HG03139 (cell line): Measurements from ENCODE around the gene TUT4.

Experiments
- ATAC-seq: cut with Tn5 transposase; IDR thresholded peaks from one replicate; pipeline ENCODE4 v1.9.1; 2021; ENCODE audit not compliant: unreplicated experiment

Gene TUT4

DNA sequence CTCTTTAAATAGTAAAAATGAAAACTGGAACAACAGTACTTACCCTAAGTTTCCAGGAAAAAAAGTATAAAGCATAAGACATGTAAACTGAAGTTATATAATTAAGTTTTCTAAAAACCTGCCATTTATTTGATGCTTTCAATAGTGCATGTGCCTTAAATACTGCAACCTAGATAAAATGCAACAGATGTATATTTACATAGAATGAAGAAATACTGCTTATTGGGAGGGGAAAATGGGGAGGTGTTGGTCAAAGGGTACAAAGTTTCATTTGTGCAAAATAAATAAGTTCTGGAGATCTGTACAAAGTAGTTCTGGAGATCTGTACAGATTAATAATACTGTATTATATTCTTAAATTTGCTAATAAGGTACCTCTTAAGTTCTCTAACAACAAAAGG, 79.9 kb downstream of the TUT4 start:
- ATAC-seq = no peak

DNA sequence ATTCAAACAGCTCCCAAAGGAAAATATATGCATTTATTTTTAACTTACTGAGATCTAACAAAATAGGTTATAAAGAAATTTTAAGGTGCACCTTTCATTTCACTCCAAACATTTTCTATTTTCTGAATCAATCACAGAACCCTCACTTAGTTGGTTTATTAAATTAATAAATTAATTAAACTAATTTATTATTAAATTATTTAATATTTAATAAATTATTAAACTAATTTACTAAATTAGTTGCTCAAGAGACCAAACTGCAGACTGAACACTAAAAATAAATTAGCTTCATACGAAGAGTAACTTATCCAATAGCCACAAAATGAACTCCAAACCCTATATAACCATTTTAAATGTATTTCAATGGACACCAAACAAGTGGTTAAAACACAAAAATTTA, 80.5 kb downstream of the TUT4 start:
- ATAC-seq = no peak

DNA sequence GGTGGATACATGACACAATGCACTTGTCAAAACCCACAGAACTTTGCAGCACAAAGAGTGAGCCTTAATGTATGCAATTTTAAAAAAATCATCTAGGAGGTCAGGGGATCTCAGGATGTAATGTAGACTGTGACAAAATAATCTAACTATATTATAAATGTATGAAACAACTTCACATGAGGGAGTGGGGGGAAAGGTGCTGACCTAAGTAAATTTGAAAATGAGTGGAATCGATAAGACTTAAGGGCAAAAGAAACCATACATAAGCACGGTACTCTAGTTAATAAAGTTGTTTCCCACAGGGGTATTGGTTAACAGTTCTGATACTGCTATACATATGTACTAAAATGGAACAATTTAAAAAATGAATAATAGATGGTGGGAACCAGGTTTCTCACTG, 83.8 kb downstream of the TUT4 start:
- no peak for ATAC-seq

DNA sequence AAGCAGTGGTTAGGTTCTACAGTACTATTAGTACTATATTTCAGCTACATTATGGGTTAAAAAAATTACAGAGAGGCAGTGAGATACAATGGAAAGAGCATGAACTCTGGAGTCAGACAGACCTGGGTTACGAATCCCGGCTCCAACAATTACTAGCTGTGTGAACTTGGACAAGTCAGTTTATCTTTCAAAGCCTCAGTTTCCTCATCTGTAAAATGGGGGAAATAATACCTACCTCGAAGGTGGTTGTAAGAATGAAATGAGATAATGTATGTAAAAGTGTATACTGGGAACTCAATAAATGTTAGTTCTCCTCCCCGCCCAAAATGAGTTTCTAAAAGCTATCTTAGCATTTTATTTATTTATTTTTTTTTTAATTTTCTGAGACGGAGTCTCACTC, 89.0 kb downstream of the TUT4 start:
- no peak for ATAC-seq

DNA sequence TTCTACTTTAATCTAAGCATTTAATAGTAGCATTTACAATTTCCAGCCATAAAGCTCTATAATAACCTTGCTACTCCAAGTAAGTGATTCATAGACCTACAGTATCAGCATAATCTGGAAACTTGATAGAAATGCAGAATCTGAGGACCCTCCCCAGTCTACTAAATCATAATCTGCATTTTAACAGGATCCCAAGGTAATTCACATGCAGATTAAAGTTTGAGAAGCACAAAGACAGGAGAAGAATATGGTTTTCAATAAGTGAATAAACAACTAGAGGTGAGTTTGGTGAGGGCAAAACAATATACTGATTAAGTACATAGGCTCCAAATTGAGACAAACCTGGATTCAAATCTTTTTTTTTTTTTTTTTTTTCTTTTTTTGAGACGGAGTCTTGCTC, 91.1 kb downstream of the TUT4 start:
- ATAC-seq = no peak

DNA sequence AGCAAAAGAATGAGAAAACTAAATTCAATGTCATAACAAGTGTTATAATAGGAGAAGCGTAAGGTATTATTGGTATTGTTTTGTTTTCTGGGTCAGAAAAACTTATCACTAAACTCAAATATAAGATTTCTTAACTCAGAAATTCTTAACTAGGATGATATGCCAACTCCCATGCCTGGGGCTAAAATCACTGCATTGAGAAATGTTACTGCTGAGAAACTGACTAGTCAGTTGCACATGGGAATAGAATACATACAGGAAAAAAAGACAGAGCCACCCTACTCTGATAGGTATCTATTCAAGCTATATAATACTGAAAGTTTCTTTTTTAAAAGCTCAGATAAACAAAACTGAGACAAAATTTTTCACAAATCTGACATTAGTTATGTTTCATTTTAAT, 92.2 kb downstream of the TUT4 start:
- no peak for ATAC-seq

DNA sequence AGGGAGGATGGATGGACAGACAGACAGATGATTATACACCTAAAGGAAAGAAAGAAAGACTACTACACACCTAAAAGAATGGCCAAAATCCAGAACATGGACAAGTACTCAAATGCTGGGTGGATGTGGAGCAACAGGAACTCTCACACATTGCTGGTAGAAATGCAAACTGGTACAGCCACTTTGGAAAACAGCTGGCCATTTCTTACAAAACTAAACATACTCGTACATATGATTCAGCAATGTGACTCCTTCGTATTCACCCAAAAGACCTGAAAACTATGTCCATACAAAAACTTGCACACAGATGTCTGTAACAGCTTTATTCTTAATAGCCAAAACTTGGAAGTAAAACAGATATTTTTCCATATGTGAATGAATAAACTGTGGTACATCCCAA, 97.2 kb downstream of the TUT4 start:
- ATAC-seq = no peak

DNA sequence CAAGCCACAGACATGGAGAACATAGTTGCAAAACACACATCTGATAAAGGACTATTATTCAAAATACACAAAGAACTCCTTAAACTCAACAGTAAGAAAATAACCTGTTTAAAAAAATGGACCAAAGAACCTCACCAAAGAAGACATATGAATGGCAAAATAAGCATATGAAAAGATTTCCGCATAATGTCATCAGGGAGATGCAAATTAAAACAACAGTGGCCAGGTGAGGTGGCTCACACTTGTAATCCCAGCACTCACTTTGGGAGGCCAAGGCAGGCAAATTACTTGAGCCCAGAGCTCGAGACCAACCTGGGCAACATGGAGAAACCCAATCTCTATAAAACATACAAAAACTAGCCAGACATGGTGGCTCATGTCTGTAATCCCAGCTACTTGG, 98.1 kb downstream of the TUT4 start:
- ATAC-seq = no peak

DNA sequence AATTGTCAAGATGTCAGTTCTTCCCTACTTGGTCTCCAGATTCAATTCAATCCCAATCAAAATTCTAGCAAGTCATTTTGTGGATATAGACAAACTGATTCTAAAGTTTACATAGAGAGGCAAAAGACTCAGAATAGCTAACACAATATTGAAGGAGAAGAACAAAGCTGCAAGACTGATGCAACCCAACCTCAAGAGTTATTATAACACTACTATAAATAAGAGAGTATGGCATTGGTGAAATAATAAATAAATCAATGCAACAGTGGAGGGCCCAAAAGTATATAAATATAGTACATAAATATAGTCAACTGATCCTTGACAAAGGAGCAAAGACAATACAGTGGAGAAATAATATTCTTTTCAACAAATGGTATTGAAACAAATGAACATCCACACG, 98.8 kb downstream of the TUT4 start:
- ATAC-seq = no peak

DNA sequence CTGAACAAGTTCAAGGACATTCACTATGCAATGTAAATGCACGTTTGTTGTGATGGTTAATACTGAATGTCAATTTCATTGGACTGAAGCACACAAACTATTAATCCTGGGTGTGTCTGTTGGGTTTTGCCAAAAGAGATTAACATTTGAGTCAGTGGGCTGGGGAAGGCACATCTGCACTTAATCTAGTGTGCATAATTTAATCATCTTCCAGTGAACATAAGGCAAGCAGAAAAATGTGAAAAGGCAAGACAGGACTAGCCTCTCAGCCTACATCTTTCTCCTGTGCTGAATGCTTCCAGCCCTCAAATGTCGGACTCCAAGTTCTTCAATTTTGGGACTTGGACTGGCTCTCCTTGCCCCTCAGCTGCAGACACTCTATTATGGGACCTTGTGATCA, 108.4 kb downstream of the TUT4 start:
- ATAC-seq = no peak

DNA sequence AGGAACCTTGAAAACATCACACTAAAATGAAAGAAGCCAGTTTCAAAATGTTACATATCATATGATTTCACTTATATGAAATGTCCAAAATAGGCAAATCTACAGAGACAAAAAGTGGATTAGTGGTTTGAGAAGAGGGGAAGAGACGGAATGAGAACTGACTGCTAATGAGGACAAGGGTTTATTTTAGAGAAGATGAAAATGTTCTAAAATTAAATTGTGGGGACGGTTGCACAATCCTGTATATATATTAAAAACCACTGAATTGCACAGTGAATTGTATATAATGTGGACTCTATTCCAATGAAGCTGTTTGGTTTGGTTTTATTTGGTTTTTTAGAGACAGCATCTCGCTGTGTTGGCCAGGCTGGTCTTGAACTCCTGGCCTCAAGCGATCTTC, 112.9 kb downstream of the TUT4 start:
- no peak for ATAC-seq

DNA sequence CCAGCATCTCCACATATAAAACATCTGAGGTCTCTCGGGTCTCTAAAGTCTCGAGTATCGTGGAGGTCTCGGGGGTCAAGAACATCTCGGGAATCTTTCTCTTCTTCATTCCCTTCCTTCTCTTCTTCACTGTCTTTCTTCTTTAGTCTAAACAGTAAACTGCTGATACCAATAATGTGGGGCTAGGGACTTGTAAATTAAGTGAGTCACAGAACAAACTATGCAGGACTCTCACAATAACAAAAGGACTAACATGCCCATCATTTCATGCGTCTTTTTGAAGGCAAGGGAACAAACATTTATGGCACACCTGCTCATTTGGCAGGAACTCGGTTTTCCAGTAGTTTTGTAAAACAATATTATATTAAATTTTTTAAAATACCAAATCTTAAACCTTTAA, 116.1 kb downstream of the TUT4 start:
- ATAC-seq = no peak

DNA sequence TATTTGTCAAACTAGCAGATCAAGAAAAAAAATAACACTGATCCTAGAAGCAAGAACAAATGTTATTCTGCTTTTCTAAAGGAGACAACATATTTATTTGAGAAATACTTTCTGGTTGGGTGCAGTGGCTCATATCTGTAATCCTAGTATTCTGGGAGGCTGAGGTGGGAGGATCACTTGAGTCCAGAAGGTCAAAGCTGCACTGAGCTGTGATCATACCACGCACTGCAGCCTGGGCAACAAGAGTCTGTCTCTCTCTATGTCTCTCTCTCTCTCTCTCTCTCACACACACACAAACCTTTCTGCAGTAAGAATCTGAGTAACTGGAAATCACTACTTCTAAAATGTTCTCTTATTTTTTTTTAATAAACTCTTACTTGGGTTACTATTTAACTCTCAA, 117.2 kb downstream of the TUT4 start:
- no peak for ATAC-seq

DNA sequence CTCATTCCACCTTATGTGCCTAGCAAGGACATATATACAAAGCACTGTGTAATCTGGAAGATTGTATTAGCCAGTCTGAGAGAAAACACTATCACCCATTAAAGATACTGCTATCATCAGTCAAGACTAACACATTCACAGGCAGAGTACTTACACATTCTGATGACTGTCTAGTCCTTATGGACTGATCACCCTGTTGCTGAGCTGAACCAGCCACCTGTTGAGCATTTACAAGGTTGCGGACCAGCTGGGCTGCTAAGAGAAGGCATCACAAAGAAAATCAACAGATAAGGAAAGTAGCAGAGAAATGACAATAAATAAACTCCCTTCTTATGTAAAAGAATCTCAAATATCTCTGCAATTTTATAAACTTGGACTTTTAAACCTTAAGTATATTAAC, 117.7 kb downstream of the TUT4 start:
- no peak for ATAC-seq

DNA sequence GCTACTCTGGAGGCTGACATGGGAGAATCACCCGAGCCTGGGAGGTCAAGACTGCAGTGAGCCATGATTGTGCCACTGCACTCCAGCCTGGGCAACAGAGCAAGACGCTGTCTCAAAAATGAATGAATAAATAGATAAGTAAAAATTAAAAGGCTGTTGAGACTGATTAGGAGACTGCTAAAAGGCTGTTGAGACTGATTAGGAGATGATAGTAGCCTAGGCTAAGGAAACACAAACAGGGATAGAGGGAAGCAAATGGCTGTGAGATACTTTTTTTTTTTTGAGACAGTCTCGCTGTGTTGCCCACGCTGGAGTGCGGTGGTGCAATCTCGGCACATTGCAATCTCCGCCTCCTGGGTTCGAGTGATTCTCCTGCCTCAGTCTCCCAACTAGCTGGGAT, 120.1 kb downstream of the TUT4 start:
- no peak for ATAC-seq

DNA sequence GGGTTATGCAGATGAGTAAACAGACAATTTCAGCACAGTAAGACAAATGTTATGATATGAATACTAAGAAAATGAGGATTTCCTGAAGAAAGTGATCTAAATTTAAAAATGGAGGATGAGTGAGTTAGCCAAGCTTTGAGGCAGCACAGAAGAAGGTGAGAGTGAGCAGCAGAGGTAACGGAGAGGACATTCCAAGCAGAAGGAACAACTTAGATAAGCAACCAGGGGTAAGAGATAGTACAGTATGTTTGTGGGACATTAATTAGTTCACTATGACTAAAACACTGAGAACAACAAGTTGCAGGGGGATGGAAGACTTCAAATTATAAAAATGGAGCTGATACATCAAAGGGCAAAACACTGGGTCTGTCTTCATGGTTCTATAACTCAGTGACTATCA, 125.7 kb downstream of the TUT4 start:
- ATAC-seq = no peak

DNA sequence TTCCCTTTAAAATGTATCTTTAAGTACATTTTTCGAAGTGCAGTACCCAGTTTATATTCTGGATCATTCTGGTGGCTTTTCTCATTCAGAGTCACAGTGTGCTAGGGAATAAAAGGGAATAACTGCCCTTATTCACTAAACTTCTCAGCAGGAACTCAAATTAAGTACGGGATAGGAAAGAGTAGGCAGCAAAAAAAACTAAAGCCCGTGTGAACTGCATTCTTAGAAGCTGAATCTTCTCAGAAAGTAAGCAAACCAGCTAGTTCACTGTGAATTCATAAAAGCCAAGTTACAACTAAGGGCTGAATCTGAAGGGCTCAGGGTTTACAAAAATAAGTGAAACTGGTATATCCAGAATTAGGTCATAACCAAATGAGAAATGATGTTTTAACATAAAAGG, 126.5 kb downstream of the TUT4 start:
- no peak for ATAC-seq

DNA sequence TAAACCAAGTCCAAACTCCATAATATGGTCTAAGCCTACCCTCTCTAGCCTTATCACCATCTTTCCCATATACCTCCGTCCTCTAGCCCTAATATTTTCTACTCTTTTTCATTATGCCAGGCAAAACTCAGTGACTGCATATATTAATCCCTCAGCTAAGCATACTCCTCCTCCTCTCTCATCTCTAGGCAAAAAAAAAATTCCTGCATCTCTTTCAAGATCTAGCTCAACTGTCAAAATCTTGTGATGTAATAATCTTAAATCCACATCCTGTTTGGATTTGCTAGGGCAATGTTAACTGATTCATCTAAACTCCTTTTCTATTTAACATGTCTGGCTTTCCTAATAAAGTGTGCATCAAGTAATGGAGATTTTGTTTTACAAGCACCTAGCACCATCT, 128.1 kb downstream of the TUT4 start:
- no peak for ATAC-seq

DNA sequence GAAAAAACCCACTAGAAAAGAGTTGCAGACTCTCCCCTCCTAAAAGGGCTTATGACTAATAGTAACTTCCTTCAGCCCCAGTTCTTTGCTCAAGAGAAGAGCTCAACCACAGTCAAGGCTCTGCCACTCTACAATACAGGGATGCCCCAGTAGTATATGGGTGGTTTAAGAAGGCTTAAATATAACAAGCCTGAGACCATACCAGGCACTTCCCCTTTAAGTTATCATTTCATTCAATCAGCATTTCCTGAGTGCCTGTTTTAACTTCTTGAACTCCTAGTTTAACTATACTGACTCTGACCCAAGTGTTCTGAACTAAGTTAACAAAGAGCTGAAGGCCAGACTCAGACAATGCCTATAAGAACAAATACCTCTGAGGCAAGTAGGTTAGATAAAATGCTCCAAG, 128.7 kb downstream of the TUT4 start:
- ATAC-seq = no peak

DNA sequence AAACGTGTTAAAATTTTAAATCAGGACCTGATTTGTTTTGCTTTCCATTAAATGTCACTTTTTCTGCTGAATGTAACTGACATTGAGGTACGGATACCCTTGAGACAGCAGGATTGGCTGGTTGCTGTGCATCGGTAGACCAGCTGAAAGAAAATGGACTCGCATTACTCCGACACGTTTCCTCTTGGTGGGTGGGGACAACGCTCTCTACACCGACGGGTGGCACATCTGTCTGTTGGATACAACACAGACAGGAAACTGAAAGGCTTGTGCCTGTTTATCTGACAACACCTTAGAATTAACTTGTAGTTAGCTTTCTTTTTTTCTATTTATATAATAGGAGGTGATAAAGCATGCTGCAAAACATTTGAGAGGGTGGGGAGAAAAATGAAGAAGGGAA, 129.1 kb downstream of the TUT4 start:
- no peak for ATAC-seq

DNA sequence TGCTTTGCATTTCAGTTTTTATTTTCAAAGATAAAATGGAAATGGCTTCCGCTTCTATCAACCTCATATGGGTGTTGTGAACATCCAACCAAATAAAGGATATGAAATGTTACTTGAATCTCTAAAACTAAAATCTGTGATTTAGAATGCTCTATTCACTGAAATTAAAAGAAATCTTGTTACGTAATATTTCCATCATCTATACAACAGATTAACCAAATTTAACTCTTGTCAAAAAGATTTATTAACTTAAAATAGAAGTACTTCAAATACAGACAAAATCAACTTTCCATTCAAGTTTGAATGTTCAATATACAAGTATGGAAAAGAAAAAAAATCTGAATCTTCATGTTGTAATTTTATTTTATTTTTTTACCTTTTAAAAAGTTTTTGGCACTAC, 129.8 kb downstream of the TUT4 start:
- ATAC-seq = no peak

DNA sequence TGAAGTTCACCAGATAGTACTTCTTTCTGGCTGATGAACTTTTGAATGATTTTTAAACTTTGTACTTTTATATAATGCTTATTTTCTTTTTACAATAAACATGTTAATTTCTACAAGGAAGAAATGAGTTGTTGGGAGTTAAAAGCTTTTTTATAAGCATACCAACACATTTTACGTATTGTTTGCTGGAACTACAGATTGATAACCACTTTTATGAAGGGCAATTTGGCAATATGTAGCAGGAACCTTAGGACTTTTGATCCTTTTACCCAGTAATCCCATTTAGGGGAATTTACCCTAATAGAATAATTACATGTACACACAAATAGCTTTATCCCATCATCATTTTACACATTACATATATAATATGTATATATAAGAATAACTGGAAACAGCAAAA, 132.2 kb downstream of the TUT4 start:
- no peak for ATAC-seq

DNA sequence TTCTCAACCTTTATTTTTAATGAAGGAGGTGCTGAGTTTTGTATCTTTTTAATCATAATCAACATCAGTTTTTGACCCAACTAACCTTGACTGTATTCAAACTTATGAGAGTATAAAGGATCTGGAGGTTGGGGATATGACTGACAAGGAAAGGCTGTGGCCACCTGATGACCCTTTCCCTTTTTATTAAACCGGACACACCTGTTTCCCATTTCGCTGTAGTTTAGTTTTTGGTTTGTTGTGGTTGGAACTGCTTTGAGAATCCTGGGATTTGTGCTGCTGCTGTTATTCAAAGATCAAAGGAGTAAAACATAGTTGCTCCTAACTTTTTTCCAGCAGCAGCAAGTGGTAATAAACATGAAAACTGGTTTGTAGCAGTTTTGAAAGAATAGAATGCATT, 136.1 kb downstream of the TUT4 start:
- no peak for ATAC-seq

DNA sequence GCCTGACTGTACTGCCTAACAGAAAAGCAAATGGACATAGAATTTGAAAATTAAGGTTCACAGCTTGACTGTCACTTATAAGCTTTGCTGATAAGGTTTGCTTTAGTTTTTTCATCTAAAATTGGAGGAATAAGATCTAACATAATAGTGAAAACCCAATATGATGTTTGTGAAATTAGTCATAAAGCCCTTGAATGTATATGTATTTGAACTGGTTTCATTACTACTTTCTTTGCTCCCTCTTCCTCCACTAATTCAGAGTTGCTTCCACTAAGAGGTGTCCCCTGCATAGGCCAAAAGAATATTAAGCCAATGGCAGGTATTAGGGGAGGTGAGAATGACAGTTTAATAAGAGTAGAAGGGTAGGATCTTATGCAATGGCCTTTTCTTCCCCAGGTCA, 137.9 kb downstream of the TUT4 start:
- ATAC-seq = no peak
